Progenitor cell of endocrine pancreas (in vitro differentiated cells): Measurements from ENCODE around the gene GART. TPM values are rescaled to one million over a fixed set of nuclear protein-coding genes. Genes with fewer than 3 reads are reported as not detected.

Experiments used
- DNase-seq: peaks from one replicate; pipeline ENCODE4 v3.0.0; 2021; ENCODE audit warnings: low spot score; ENCODE audit not compliant: unreplicated experiment
- H3K27ac Mint-ChIP-seq: 2 replicates; pipeline ENCODE4 v1.8.0; 2021; ENCODE audit warnings: mild to moderate bottlenecking, moderate library complexity, mixed read lengths
- H3K27me3 Mint-ChIP-seq: 2 replicates; pipeline ENCODE4 v1.8.0; 2021; ENCODE audit warnings: mixed read lengths
- H3K36me3 Mint-ChIP-seq: 2 replicates; pipeline ENCODE4 v1.8.0; 2022; ENCODE audit warnings: mixed read lengths; ENCODE audit not compliant: insufficient read depth
- H3K4me1 Mint-ChIP-seq: 2 replicates; pipeline ENCODE4 v1.8.0; 2021; ENCODE audit warnings: low read depth, mixed read lengths
- H3K4me3 Mint-ChIP-seq: 2 replicates; pipeline ENCODE4 v1.8.0; 2021; ENCODE audit warnings: low read depth, mild to moderate bottlenecking, moderate library complexity, mixed read lengths
- H3K9me3 Mint-ChIP-seq: 2 replicates; pipeline ENCODE4 v1.8.0; 2021; ENCODE audit warnings: low read depth, mixed read lengths
- CTCF ChIP-seq: fragments of 200-600 bp; sonication (generic); IDR thresholded peaks from one replicate; pipeline ENCODE4 v1.5.0; 2021; ENCODE audit warnings: antibody characterized with exemption, mild to moderate bottlenecking; ENCODE audit not compliant: unreplicated experiment
- total RNA-seq: library from RNA; stranded (reverse); gene quantifications from 2 replicates; pipeline ENCODE4 v1.2.1, GENCODE V29; 2021

Gene GART
- total RNA-seq, 1 donor from 2014 or later = 100 TPM

- TF ChIP-seq CTCF = peak; percentile 61
- no peaks in the 10 kb centered on the region for H3K36me3 Mint-ChIP-seq
- H3K9me3 Mint-ChIP-seq = no peaks in the 10 kb centered on the region
- peak within 1 kb of the TSS; percentile 91 for H3K4me3 Mint-ChIP-seq
- DNase-seq = peak; percentile 95
- H3K4me1 Mint-ChIP-seq = peaks cover 7% of the 10 kb centered on the region
- H3K27ac Mint-ChIP-seq = peak within 1 kb of the TSS; percentile 98
- no peaks in the 10 kb centered on the region for H3K27me3 Mint-ChIP-seq
Measured at GRCh38 chr21:33479679-33480480, 62.0 kb downstream of the GART start, which contains the start of gene TMEM50B. TMEM50B (minus strand) TSS chr21:33479974; CDS start chr21:33468885, 11,089 bp downstream.

GRCh38 chr21:33478935-33479678, 62.8 kb downstream of the GART start:
- Mint-ChIP-seq H3K4me1 (peaks cover 7% of the 10 kb centered on the region), H3K9me3 (no peaks in the 10 kb centered on the region), H3K27me3 (no peaks in the 10 kb centered on the region), H3K36me3 (no peaks in the 10 kb centered on the region), H3K27ac (peak overlapping the region; percentile 95), H3K4me3 (peak overlapping the region; percentile 83)
- peak; percentile 26 for DNase-seq
- no peak for TF ChIP-seq CTCF

GRCh38 chr21:33478182-33478581, 63.7 kb downstream of the GART start:
- Mint-ChIP-seq H3K36me3 (peaks cover 4% of the 10 kb centered on the region), H3K27me3 (no peaks in the 10 kb centered on the region), H3K27ac (peak overlapping the region; percentile 95), H3K9me3 (peaks cover 4% of the 10 kb centered on the region), H3K4me3 (peak overlapping the region; percentile 83), H3K4me1 (peaks cover 7% of the 10 kb centered on the region)
- DNase-seq = no peak
- TF ChIP-seq CTCF = no peak

- no peak for TF ChIP-seq CTCF
- Mint-ChIP-seq H3K36me3 (peaks cover 6% of the 10 kb centered on the region), H3K27ac (no peak overlapping the region), H3K9me3 (peaks cover 4% of the 10 kb centered on the region), H3K4me3 (peak overlapping the region; percentile 33), H3K4me1 (peaks cover 7% of the 10 kb centered on the region), H3K27me3 (no peaks in the 10 kb centered on the region)
- no peak for DNase-seq
Measured at GRCh38 chr21:33477066-33477465, 64.9 kb downstream of the GART start.

GRCh38 chr21:33473344-33473743, 68.6 kb downstream of the GART start:
- TF ChIP-seq CTCF = no peak
- no peak for DNase-seq
- peaks cover 4% of the 10 kb centered on the region for H3K9me3 Mint-ChIP-seq
- H3K4me1 Mint-ChIP-seq = peaks cover 3% of the 10 kb centered on the region
- no peaks in the 10 kb centered on the region for H3K27me3 Mint-ChIP-seq
- H3K36me3 Mint-ChIP-seq = peaks cover 6% of the 10 kb centered on the region
- H3K27ac Mint-ChIP-seq = no peak overlapping the region
- H3K4me3 Mint-ChIP-seq = no peak overlapping the region
